Heart left ventricle (tissue), 16 donors: ENCODE results near the gene NPAS1. TPM values are rescaled to one million over a fixed set of nuclear protein-coding genes. Genes with fewer than 3 reads are reported as not detected.
A peak's percentile ranks its signal among the peaks of the same experiment; 100 is the strongest.

ENCODE experiments used
- ATAC-seq, 4 donors: fragments of 200-7000 bp; cut with Tn5 transposase; one replicate each; pipeline ENCODE4 v1.9.1; 2020 to 2022; ENCODE audit warnings: moderate library complexity in 4 of 4, mild to moderate bottlenecking in 3 of 4, moderate number of reproducible peaks in 1 of 4
- DNase-seq, 5 donors: peaks; one replicate each; pipeline ENCODE4 v3.0.0-alpha.2; 2020
- H3K27ac ChIP-seq, 12 donors: fragments of 200-600 bp; sonication (generic) in 4 of 12; one replicate each; pipeline versions ENCODE4 v1.5.0 to v1.8.0; 2016 to 2022; ENCODE audit warnings: mild to moderate bottlenecking in 2 of 12
- H3K27me3 ChIP-seq, 9 donors: fragments of 200-600 bp; sonication (generic) in 2 of 9; one replicate each; pipeline versions ENCODE4 v1.5.1 to v1.8.0; 2016 to 2022; ENCODE audit warnings: mild to moderate bottlenecking in 3 of 9
- H3K36me3 ChIP-seq, 9 donors: fragments of 200-600 bp; sonication (generic) in 2 of 9; one replicate each; pipeline versions ENCODE4 v1.5.0 to v1.8.0; 2018 to 2022; ENCODE audit warnings: mild to moderate bottlenecking in 2 of 9
- H3K4me1 ChIP-seq, 12 donors: fragments of 200-600 bp; sonication (generic) in 4 of 12; one replicate each; pipeline versions ENCODE4 v1.5.0 to v1.8.0; 2016 to 2022; ENCODE audit warnings: mild to moderate bottlenecking in 3 of 12
- H3K4me3 ChIP-seq, 12 donors: fragments of 200-600 bp; sonication (generic) in 4 of 12; one replicate each; pipeline versions ENCODE4 v1.5.0 to v1.8.0; 2017 to 2022; ENCODE audit warnings: mild to moderate bottlenecking in 9 of 12, moderate library complexity in 4 of 12
- H3K9me3 ChIP-seq, 12 donors: fragments of 200-600 bp; sonication (generic) in 4 of 12; one replicate each; pipeline versions ENCODE4 v1.5.0 to v1.8.0; 2016 to 2022; ENCODE audit warnings: mild to moderate bottlenecking in 1 of 12
- POLR2A ChIP-seq, 2 donors: fragments of 450-650 bp; IDR thresholded peaks; one replicate each; pipeline ENCODE4 v1.6.1; 2017; ENCODE audit warnings: antibody characterized with exemption in 2 of 2, mild to moderate bottlenecking in 2 of 2, moderate library complexity in 2 of 2
- WGBS, 4 donors: extraction: QIAGEN DNeasy Blood & Tissue Kit in 2 of 4; methylation state at CpG; one replicate each; pipeline versions ENCODE4 v1.1.5 to v1.1.7; 2013 to 2018; 5-methylcytosine and 5-hydroxymethylcytosine counted together
- intact Hi-C, 10 donors: fragments of 100-400 bp; cut with DNase I; formaldehyde crosslinking; loops; one replicate each; pipeline versions ENCODE4 v1.11.1 to v1.14.2; 2022
- polyA plus RNA-seq, 2 donors: library from polyadenylated mRNA; stranded (reverse); fragments of 200-250 nt; gene quantifications; one replicate each; pipeline ENCODE4 v1.2.3, GENCODE V29; 2013
- total RNA-seq, 9 donors: library from RNA; depleted of rRNA in 2 of 9; stranded (reverse); fragments of >200 nt in 2 of 9; fragmentation: NEBNext Ultra II Directional in 3 of 9; extraction: Animal tissue kit (Norgen Biotek cat#: 25700) in 3 of 9; gene quantifications; one replicate each; pipeline versions ENCODE4 v1.1.0 to v1.2.4, GENCODE V29; 2016 to 2023
- TF ChIP-seq, protein P1 (sequence below), 12 donors: fragments of 200-600 bp; sonication (generic) in 4 of 12; IDR thresholded peaks; one replicate each; pipeline versions ENCODE4 v1.5.0 to v1.8.0; 2018 to 2022; ENCODE audit warnings: antibody characterized with exemption in 12 of 12, mild to moderate bottlenecking in 5 of 12
- donor health status: ischemic (EF 13 %, LVEDD 7.1; RV severe dilation, severe dysfunction).
- donor health status: healthy with polysubstance abuse.
- donor health status: DM: no; HTN: yes; CAD: no.
- donor health status: DM: no; HTN: no; CAD: no.
- donor health status: ischemic (EF 25% LVEDD 6.9; RV normal size, moderate dysfunction).
- donor health status: ischemic (EF 25% LVEDD 5.7; RV mildly dilated, moderate dysfunction).
- donor health status: healthy.
- donor health status: DM: yes; HTN: yes; CAD: no.
- donor health status: ischemic (EF 35%, LVEDD 5.7; RV mildly dilated, moderate dysfunction).
- donor health status: nonischemic (EF 11% LVEDD 7.7; RV severe dilation, severe dysfunction).
- donor health status: DM: yes; HTN: yes; CAD: no.
- donor health status: PGD.
- donor health status: ischemic (EF 29% LVEDD 5.4; RV normal size, mild dysfunction).
- donor health status: nonischemic (EF 23%, LVEDD 6.1; RV moderate dilation, normal function).

Gene NPAS1
- total and polyA plus RNA-seq, 11 donors, result 0.16 to 1.3 (median 0.69) TPM; not detected in 1

DNA sequence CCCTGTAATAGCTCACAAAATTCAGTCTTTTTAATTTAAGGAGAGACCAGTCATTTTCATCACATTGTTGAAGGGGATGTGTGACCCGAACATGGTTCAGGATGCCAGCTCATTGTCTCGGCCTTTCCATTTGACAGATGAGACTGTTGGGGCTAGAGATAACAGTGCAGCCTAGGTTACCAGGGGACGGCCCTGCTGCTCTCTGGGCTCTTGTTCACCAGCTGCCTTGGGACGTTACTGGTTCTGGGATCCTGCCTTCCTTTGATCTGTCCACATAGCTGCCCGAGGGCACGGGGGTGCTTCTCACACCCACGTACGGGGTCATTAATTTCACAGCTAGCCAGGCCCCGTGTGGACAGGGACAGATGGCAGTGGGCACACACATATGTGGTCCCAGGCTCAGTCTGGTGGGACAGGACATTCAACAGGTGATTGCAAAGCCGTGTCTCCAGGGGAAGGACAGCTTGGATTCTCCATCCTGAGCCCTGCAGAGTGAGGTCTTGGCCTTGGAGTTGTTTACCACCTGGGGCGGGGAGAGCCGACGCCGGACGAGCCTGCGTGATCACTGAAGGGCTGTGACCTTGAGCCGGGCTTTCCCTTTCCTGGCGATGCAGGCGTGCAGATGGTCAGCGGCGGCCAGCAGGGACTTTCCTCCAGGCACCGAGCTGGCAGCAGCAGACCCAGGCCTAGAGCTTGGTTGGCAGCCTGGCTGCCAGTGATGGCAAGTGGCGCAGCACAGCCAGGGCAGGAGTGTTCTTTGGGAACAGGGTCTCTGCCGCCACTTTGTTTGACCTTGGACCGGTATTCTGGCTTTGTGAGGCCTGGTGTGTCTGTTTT, 26.7 kb upstream of the NPAS1 start:
- DNase-seq (peak; percentile 66 to 80 (median 78)), ATAC-seq (peak; percentile 19 to 54 (median 45))
- H3K4me3 ChIP-seq, result no peak overlapping the region
- TF ChIP-seq POLR2A (IDR thresholded peaks at IDR 0.05), result no peak
- TF ChIP-seq, protein P1, sequence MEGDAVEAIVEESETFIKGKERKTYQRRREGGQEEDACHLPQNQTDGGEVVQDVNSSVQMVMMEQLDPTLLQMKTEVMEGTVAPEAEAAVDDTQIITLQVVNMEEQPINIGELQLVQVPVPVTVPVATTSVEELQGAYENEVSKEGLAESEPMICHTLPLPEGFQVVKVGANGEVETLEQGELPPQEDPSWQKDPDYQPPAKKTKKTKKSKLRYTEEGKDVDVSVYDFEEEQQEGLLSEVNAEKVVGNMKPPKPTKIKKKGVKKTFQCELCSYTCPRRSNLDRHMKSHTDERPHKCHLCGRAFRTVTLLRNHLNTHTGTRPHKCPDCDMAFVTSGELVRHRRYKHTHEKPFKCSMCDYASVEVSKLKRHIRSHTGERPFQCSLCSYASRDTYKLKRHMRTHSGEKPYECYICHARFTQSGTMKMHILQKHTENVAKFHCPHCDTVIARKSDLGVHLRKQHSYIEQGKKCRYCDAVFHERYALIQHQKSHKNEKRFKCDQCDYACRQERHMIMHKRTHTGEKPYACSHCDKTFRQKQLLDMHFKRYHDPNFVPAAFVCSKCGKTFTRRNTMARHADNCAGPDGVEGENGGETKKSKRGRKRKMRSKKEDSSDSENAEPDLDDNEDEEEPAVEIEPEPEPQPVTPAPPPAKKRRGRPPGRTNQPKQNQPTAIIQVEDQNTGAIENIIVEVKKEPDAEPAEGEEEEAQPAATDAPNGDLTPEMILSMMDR (IDR thresholded peaks at IDR 0.05), result peak in 1 of 12 donors; percentile 19
- H3K9me3 ChIP-seq, result no peaks in the 10 kb centered on the region
- no peaks in the 10 kb centered on the region for H3K27me3 ChIP-seq
- peaks cover 8 to 76% (median 51%) of the 10 kb centered on the region in 12 donors for H3K4me1 ChIP-seq
- 32 to 59% (median 46%) methylated on average over 10 to 25 of the region's 25 CpGs for WGBS, 4 donors
- intact Hi-C loops, result loop anchor here in 9 of 10 donors (1.0 to 10.0 kb wide), 8 partner anchors 66 to 248 kb away; partner anchors contain the start of genes AP2S1 (in 1 of the 9), FKRP (in 1 of the 9) and STRN4 (in 1 of the 9)
- peaks cover 0 to 81% (median 39%) of the 10 kb centered on the region in 9 donors for H3K36me3 ChIP-seq
- peak overlapping the region; percentile 62 to 88 (median 81) for H3K27ac ChIP-seq

DNA sequence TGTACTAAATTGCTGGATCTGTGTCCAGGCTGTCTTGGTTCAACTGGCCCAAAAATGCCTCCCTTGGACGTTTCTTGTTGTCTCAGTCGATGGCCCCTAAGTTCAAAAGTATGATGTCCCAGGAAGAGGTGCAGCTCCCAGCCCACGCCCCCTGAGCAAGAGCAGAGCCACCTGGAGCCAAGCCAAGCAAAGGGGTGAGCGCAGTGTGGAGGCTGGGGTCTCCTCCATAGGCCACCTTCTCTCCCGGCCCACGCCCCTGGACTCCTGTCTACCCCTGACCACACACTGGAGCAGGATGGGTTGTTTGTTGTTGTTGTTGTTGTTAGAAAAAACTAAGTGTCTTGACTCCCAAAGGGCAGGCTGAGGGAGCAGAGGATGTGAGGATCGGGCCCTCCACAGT, 26.0 kb upstream of the NPAS1 start:
- no peak overlapping the region for H3K4me3 ChIP-seq
- H3K36me3 ChIP-seq, result peaks cover 0 to 81% (median 36%) of the 10 kb centered on the region in 9 donors
- TF ChIP-seq, protein P1 (IDR thresholded peaks at IDR 0.05), result no peak
- TF ChIP-seq POLR2A (IDR thresholded peaks at IDR 0.05), result no peak
- no peaks in the 10 kb centered on the region for H3K27me3 ChIP-seq
- WGBS, 4 donors, result 76 to 85% (median 83%) methylated on average over 7 of the region's 7 CpGs
- intact Hi-C loops, result loop anchor here in 9 of 10 donors (1.0 to 10.0 kb wide), 8 partner anchors 66 to 249 kb away; partner anchors contain the start of genes AP2S1 (in 1 of the 9), FKRP (in 1 of the 9) and STRN4 (in 1 of the 9)
- H3K27ac ChIP-seq, result peak overlapping the region; percentile 62 to 88 (median 81)
- H3K9me3 ChIP-seq, result no peaks in the 10 kb centered on the region
- peak in 1 of 5 donors; percentile 26 for DNase-seq
- ATAC-seq, result no peak
- peaks cover 8 to 69% (median 46%) of the 10 kb centered on the region in 12 donors for H3K4me1 ChIP-seq

DNA sequence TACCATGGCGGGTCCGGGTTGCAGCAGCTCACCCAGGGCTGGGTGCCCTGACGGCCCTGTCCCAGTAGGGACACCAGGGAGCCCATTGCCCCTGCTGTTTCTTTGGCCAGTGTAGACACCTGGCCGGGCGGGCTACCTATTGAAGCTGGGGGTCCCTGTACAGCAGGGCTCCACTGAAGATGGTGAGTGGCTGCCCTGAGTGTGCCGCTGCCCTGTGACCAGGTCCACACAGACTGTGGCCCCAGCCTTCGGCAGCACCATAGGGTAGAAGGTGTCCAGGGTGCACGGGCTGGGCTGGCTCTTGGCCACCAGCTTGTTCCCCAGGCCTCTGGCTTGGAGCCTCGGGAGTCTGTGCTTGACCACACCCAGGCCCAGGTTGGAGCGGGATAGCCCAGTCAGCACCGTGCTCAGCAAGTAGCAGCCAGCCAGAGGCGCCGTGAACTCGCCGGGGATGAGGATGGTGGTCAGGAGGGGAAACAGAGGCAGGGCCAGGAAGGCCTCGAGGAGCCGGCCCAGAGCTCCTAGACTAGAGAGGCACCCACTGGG, 25.4 kb upstream of the NPAS1 start:
- no peak overlapping the region for H3K4me3 ChIP-seq
- peaks cover 0 to 81% (median 38%) of the 10 kb centered on the region in 9 donors for H3K36me3 ChIP-seq
- ATAC-seq, result peak in 1 of 4 donors; percentile 6
- peak in 1 of 5 donors; percentile 34 for DNase-seq
- H3K4me1 ChIP-seq, result peaks cover 8 to 64% (median 44%) of the 10 kb centered on the region in 12 donors
- TF ChIP-seq, protein P1 (IDR thresholded peaks at IDR 0.05), result no peak
- no peak for TF ChIP-seq POLR2A (IDR thresholded peaks at IDR 0.05)
- H3K9me3 ChIP-seq, result no peaks in the 10 kb centered on the region
- intact Hi-C loops, result loop anchor here in 8 of 10 donors (5.0 to 10.0 kb wide), 6 partner anchors 67 to 249 kb away; partner anchors contain the start of genes AP2S1 (in 1 of the 8), FKRP (in 1 of the 8) and STRN4 (in 1 of the 8)
- H3K27me3 ChIP-seq, result no peaks in the 10 kb centered on the region
- WGBS, 4 donors, result 83 to 90% (median 85%) methylated on average over 14 to 17 of the region's 17 CpGs
- H3K27ac ChIP-seq, result peak overlapping the region in 10 of 12 donors; percentile 62 to 88 (median 82)
